ENCODE data around the gene LMBR1L.

GRCh38 chr12:49079793-49080192 is 30.9 kb downstream of the LMBR1L start:
- no peak for TF ChIP-seq CTCF (tag by site-specific recombination; IDR thresholded peaks at IDR 0.05)
- no peak for TF ChIP-seq BCL6B (tag by site-specific recombination; IDR thresholded peaks at IDR 0.05)
- TF ChIP-seq ZNF280D (tag by site-specific recombination; IDR thresholded peaks at IDR 0.05) = no peak
- TF ChIP-seq ZNF354C (tag by site-specific recombination; IDR thresholded peaks at IDR 0.05; ENCODE audit: borderline replicate concordance, low read depth) = no peak
- no peak for TF ChIP-seq ZNF138 (tag by site-specific recombination; IDR thresholded peaks at IDR 0.05; ENCODE audit: borderline replicate concordance)
- TF ChIP-seq ZNF639 (tag by site-specific recombination; IDR thresholded peaks at IDR 0.05) = no peak
- TF ChIP-seq, protein P1, sequence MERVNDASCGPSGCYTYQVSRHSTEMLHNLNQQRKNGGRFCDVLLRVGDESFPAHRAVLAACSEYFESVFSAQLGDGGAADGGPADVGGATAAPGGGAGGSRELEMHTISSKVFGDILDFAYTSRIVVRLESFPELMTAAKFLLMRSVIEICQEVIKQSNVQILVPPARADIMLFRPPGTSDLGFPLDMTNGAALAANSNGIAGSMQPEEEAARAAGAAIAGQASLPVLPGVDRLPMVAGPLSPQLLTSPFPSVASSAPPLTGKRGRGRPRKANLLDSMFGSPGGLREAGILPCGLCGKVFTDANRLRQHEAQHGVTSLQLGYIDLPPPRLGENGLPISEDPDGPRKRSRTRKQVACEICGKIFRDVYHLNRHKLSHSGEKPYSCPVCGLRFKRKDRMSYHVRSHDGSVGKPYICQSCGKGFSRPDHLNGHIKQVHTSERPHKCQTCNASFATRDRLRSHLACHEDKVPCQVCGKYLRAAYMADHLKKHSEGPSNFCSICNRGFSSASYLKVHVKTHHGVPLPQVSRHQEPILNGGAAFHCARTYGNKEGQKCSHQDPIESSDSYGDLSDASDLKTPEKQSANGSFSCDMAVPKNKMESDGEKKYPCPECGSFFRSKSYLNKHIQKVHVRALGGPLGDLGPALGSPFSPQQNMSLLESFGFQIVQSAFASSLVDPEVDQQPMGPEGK (tag by site-specific recombination; IDR thresholded peaks at IDR 0.05) = no peak
- TF ChIP-seq ZNF433 (tag by site-specific recombination; IDR thresholded peaks at IDR 0.05; ENCODE audit: low read depth) = no peak
- no peak for TF ChIP-seq ZNF274 (IDR thresholded peaks at IDR 0.05; ENCODE audit: low read length)
- TF ChIP-seq ZNF274 (tag by site-specific recombination; IDR thresholded peaks at IDR 0.05; ENCODE audit: borderline replicate concordance) = no peak
- no peak for TF ChIP-seq ZNF76 (tag by site-specific recombination; IDR thresholded peaks at IDR 0.05; ENCODE audit: borderline replicate concordance, low read depth)
- TF ChIP-seq ZBTB10 (tag by site-specific recombination; IDR thresholded peaks at IDR 0.05) = no peak
- no peak for TF ChIP-seq SETDB1 (IDR thresholded peaks at IDR 0.05; ENCODE audit: insufficient read length, low read length)
- no peak for TF ChIP-seq ATF2 (tag by site-specific recombination; IDR thresholded peaks at IDR 0.05; ENCODE audit: low read depth)
- no peak for TF ChIP-seq ZBTB21 (tag by site-specific recombination; IDR thresholded peaks at IDR 0.05)
